Coronary artery (tissue), 2 donors: Measurements from ENCODE around the gene TRAF2.
"Not testable (repeated sequence)": the region's sequence is repeated elsewhere in the genome, so short reads cannot be mapped to it uniquely, and the experiment has no call there.

Experiments used
- DNase-seq: peaks from one replicate; pipeline ENCODE4 v3.0.0-alpha.2; 2017; ENCODE audit warnings: low spot score
- H3K27ac ChIP-seq, 2 donors: fragments of 200-600 bp; sonication (generic); one replicate each; pipeline ENCODE4 v1.5.1; 2016 to 2019
- H3K4me3 ChIP-seq: fragments of 200-600 bp; sonication (generic); 2 replicates; pipeline ENCODE4 v1.5.1; 2016; ENCODE audit warnings: mild to moderate bottlenecking, moderate library complexity
- CTCF ChIP-seq: fragments of 200-600 bp; sonication (generic); IDR thresholded peaks from one replicate; pipeline ENCODE4 v1.5.1; 2019; ENCODE audit warnings: antibody characterized with exemption

The TRAF2 gene, protein sequence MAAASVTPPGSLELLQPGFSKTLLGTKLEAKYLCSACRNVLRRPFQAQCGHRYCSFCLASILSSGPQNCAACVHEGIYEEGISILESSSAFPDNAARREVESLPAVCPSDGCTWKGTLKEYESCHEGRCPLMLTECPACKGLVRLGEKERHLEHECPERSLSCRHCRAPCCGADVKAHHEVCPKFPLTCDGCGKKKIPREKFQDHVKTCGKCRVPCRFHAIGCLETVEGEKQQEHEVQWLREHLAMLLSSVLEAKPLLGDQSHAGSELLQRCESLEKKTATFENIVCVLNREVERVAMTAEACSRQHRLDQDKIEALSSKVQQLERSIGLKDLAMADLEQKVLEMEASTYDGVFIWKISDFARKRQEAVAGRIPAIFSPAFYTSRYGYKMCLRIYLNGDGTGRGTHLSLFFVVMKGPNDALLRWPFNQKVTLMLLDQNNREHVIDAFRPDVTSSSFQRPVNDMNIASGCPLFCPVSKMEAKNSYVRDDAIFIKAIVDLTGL

GRCh38 chr9:136885950-136886578 lies at the start of gene TRAF2:
Gene TRAF2 (plus strand): TSS chr9:136886516. CDS start chr9:136898741, 12,225 bp downstream.
- TF ChIP-seq CTCF = no peak
- DNase-seq = peak; percentile 97
- H3K4me3 ChIP-seq = peak within 1 kb of the TSS; percentile 88
- peak within 1 kb of the TSS; percentile 65 to 87 for H3K27ac ChIP-seq

GRCh38 chr9:136837146-136837855 lies 49.0 kb upstream of the TRAF2 start:
- no peak for TF ChIP-seq CTCF
- H3K27ac ChIP-seq = no peak overlapping the region
- no peak overlapping the region for H3K4me3 ChIP-seq
- no peak for DNase-seq

- H3K27ac ChIP-seq, H3K4me3 ChIP-seq, DNase-seq: not testable (repeated sequence)
These were observed 48.4 kb upstream of the TRAF2 start for GRCh38 chr9:136837856-136838277.

DNA sequence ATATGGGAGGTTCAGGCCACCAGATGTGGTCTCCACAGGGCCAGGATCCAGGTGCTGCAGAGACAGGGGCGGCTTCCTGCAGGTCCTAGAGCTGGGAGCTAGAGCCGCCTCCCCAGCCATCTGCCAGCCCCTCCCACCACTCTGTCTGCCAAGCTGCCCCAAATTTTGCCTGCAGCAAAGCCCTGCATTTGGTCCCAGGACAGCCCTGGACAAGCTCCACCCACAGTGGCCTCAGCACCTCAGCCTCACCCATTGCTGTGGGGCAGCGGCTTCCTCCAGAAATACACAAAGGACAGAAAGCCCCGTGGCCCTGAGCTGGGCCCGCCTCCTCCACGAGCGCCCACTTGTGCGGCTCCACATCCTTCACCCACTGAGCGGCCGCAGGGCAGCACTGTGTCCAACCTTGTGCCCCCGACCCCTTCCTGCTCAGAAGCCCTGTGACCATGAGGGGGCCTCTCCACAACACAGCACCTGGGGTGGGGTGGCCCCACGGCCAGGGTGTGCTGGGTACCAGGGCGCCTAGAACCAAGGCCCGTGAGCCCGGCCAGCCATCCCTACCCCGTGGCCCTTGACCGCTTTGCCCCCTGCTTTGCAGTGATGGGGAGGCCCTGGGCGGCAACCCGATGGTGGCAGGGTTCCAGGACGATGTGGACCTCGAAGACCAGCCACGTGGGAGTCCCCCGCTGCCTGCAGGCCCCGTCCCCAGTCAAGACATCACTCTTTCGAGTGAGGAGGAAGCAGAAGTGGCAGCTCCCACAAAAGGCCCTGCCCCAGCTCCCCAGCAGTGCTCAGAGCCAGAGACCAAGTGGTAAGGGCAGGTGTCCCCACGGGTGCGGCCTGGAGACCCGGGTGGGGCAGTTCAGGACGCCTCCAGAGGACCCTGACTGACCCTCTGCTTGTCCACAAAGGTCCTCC lies 47.7 kb upstream of the TRAF2 start:
- H3K4me3 ChIP-seq = no peak overlapping the region
- no peak for DNase-seq
- TF ChIP-seq CTCF = no peak
- no peak overlapping the region for H3K27ac ChIP-seq

GRCh38 chr9:136839229-136840139 lies 46.8 kb upstream of the TRAF2 start:
- Histone ChIP-seq H3K4me3 (no peak overlapping the region), H3K27ac (no peak overlapping the region)
- no peak for TF ChIP-seq CTCF
- no peak for DNase-seq

- Histone ChIP-seq H3K4me3 (no peak overlapping the region), H3K27ac (no peak overlapping the region)
- no peak for DNase-seq
- TF ChIP-seq CTCF = no peak
These were observed 46.0 kb upstream of the TRAF2 start for GRCh38 chr9:136840140-136840876.
